PC-3 (cell line): ENCODE data around the gene TBC1D16.

Experiments used
- CTCF ChIP-seq: fragments of 300-600 bp; sonication (generic); conservative IDR thresholded peaks from 2 replicates; pipeline ENCODE4 v1.5.1; 2017; ENCODE audit warnings: antibody characterized with exemption, low read depth, mild to moderate bottlenecking, low read length
- EZH2 ChIP-seq: fragments of 300-600 bp; sonication (generic); IDR thresholded peaks from one replicate; pipeline ENCODE4 v1.6.1; 2017; ENCODE audit warnings: antibody characterized with exemption, mild to moderate bottlenecking, low read length; ENCODE audit not compliant: unreplicated experiment
- EZH2phosphoT487 ChIP-seq: fragments of 300-600 bp; sonication (generic); IDR thresholded peaks from 2 replicates; pipeline ENCODE4 v1.6.1; 2018; ENCODE audit warnings: mild to moderate bottlenecking, antibody characterized with exemption, low read length, borderline replicate concordance

- TF ChIP-seq CTCF (no peak), EZH2 (no peak), EZH2phosphoT487 (no peak)
These were observed 32.9 kb upstream of the TBC1D16 start for GRCh38 chr17:80068301-80069222.
